SH-SY5Y (cell line): ENCODE data around the gene GAS5.

Experiments used
- GATA2 ChIP-seq: IDR thresholded peaks from 2 replicates; pipeline ENCODE4 v1.6.1; 2011; ENCODE audit warnings: mild to moderate bottlenecking, low read depth, low read length
- GATA3 ChIP-seq: IDR thresholded peaks from 2 replicates; pipeline ENCODE4 v1.6.1; 2011; ENCODE audit warnings: low read depth, mild to moderate bottlenecking, low read length, moderate library complexity

The GAS5 gene

DNA sequence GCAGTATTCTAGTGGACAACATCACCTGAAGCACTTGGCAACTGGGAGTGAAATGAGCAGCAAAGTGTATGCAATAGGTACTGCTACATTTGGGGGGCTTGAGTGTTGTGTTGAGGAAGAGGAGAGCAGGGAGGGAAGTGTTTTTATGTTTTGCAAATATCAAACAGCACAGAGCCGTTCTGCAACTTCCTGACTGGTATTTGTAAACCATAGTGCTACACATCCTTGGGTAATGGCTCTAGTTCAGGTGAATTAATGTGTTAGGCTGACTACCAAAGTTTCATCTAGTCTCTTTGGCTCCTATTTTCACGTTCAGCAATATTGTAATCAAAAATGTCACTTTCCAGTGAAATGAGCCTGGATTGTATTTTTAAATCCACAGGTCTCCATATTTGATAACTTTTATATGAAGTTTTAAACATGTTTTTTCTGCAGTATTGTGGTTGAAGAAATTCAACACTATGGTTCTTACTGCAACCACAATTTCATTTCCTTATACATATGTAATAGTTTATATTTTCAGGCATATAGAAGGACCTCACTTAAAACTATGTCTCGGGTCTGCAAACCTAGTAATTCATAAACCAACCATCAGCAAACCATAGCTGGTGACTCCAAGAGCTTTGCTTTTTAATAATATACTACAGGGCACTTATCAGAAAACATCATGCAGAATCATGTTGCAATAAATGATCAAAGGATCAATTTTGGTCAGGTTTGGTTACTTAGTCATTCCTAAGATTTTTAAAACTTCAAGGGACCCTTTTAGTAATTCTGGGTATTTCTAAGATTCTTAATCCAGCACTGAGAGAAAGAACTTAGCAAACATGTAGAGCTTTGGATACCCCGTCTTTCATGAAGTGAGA, 19.2 kb upstream of the GAS5 start:
- no peak for TF ChIP-seq GATA2
- TF ChIP-seq GATA3 = no peak

GRCh38 chr1:173884701-173885100, 16.9 kb upstream of the GAS5 start:
- TF ChIP-seq GATA3 (no peak), GATA2 (no peak)

- TF ChIP-seq GATA2 (no peak), GATA3 (no peak)
These were observed 10.5 kb upstream of the GAS5 start for GRCh38 chr1:173878251-173878650.

DNA sequence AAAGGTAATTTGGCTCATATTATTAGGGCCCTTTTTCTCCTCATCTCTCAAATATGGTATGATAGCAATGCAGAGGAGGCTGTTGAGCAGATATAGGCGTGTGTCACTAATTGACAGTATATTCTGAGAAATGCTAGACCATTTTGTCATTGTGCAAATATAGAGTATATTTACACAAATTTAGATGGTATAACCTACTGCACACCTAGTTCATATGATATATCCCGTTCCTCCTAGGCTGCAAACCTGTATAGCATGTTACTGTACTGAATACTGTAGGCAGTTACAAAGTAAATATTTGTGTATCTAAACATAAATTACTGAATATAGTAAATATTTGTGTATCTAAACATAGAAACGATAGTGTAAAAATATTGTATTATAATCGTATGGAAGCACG, 8.9 kb upstream of the GAS5 start:
- TF ChIP-seq GATA3 (no peak), GATA2 (no peak)

- TF ChIP-seq GATA3 = no peak
These were observed 3.7 kb upstream of the GAS5 start for GRCh38 chr1:173871500-173871899.

GRCh38 chr1:173871091-173871490, 3.3 kb upstream of the GAS5 start:
- TF ChIP-seq GATA3 (no peak), GATA2 (no peak)

DNA sequence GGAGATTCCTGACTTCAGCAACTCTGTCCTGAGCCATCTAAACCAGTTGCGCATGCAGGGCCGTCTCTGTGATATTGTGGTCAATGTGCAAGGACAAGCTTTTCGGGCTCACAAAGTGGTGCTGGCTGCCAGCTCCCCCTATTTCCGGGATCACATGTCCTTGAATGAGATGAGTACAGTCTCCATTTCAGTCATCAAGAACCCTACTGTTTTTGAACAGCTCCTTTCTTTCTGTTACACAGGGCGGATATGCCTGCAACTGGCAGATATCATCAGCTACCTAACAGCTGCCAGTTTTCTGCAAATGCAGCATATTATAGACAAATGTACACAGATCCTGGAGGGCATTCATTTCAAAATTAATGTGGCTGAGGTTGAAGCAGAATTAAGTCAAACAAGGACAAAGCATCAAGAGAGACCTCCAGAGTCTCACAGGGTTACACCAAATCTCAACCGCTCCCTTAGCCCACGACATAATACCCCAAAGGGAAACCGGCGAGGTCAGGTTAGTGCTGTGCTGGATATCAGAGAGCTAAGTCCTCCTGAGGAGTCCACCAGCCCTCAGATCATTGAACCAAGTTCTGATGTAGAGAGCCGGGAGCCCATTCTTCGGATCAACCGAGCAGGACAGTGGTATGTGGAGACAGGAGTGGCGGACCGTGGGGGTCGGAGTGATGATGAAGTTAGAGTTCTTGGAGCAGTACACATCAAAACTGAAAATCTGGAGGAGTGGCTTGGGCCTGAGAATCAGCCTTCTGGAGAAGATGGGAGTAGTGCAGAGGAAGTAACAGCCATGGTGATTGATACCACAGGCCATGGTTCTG, 2.7 kb upstream of the GAS5 start:
- TF ChIP-seq GATA3 (peak; percentile 40; the same call in 1 of the 2 replicates), GATA2 (peak; percentile 66)

GRCh38 chr1:173869021-173869359, 1.2 kb upstream of the GAS5 start:
- TF ChIP-seq GATA3 = no peak
- TF ChIP-seq GATA2 = no peak

- TF ChIP-seq GATA2 (no peak), GATA3 (no peak)
These were observed 654 bp upstream of the GAS5 start, which contains the start of gene ZBTB37 for GRCh38 chr1:173868266-173869020. Gene ZBTB37, plus strand, starts transcription at chr1:173868380. Its CDS starts 1,846 bp downstream, at chr1:173870226.

DNA sequence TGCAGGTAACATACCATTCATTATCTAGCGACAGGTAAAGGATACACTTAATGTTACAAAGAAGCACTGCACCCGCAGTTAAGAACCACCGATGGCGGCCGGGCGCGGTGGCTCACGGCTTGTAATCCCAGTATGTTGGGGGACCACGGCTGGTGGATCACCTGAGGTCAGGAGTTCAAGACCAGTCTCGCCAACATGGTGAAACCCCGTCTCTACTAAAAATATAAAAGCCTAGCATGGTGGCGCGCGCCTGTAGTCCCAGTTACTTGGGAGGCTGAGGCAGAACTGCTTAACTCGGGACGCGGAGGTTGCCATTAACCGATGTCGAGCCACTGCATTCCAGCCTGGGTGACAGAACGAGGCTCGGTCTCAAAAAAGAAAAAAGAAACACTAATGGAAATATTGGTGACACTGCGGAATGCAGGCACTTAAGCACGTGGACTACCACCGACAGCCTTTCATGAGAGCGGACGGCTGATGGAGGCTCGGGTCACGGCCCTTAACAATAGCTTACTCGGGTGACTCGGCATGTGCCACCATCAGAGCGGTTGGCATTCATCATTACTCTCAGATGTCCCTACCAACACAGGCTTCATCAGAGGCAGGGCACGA, 542 bp downstream of the GAS5 start:
- TF ChIP-seq GATA2 = no peak
- no peak for TF ChIP-seq GATA3

GRCh38 chr1:173866413-173867115, 1.2 kb downstream of the GAS5 start:
- TF ChIP-seq GATA3 (no peak), GATA2 (no peak)

GRCh38 chr1:173865468-173866164, 2.2 kb downstream of the GAS5 start:
- TF ChIP-seq GATA2 (no peak), GATA3 (no peak)

GRCh38 chr1:173864179-173864867, 3.5 kb downstream of the GAS5 start:
- TF ChIP-seq GATA3 (no peak), GATA2 (no peak)
